ENCODE data around the gene SLC45A1. TPM values are rescaled to one million over a fixed set of nuclear protein-coding genes. Genes with fewer than 3 reads are reported as not detected.

Gene SLC45A1
- total RNA-seq, 1 experiment from 2014 or later: 2.5 TPM

DNA sequence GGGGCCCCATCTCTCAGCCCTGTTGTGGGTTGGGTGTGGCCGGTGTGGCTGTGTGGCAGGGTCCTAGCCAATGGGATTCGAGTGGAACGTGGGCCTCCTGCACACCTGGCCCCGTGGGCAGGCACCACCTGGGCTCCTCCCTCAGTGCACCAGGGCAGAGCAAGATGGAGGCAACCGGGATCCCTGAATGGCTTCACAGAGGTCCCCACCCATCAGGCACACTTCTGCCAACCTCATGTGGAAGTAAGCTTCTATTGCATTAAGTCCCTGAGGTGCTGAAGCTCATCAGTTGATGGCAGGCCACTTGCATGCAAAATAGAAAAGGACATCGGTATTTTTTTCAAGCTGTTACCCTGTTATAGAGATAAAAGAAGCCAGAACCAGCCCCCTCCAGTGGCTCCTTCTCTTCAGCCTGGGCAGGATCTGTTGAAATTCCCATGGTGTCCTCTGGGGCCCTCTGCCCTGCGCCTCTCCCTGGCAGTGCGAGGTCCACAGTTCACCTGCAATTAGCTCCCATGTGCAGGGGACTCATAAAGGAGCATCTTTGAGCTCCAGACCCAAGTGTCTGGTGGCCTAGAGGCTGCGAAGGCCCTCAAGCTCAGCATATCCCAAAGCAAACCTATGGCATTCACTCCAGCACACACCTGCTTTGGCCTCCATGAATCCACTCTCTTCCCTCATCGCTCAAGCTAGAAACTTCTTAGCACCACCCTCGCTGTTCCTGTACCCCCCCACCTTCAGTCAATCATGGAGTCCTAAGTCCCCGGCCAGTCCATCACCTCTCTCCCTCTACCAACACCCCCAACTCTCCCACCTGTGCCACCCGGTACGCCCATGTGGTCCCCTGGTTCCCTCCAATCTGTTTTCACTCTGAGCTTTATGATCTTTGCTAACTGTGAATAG lies 2.1 kb upstream of the SLC45A1 start:
- H3K36me3 ChIP-seq: no peaks in the 10 kb centered on the region

DNA sequence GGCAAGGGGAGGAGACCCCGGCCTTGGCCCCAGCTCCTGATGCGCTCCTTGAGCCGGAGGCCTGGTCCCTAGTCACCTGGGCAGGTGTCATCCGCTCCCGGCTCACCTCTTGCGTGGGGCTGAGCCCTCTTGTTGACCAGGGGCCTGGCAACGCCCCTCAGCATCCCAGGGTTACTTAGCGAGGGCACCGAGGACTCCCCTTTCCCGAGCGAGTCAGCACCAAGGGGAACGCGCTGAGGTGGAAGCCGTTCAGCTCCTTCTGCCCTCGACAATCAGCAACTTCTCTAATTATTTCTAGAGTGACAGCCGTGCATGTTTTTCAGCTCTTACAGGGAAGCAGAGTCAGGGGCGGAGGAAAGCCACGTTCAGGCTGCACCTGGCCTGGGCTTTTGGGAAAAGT lies 522 bp downstream of the SLC45A1 start:
- Histone ChIP-seq H3K27me3 (replicated peaks) (no peaks in the 10 kb centered on the region), H3K27ac (no peak overlapping the region)
- DNase-seq (ENCODE audit: low read depth in 1 of 2, low spot score in 2 of 2): no peak

More for the DNA sequence above, 2.1 kb upstream of the SLC45A1 start:
- Histone ChIP-seq H3K9me3 (replicated peaks) (0 out of 2 replicates have a peak, but pooled peaks cover 5% of the 10 kb centered on the region), H3K4me1 (replicated peaks) (peaks cover 11% of the 10 kb centered on the region), H3K4me3 (no peak overlapping the region), H3K27ac (no peak overlapping the region), H3K27me3 (replicated peaks) (no peaks in the 10 kb centered on the region)
- DNase-seq (ENCODE audit: low read depth in 1 of 2, low spot score in 2 of 2): no peak

DNA sequence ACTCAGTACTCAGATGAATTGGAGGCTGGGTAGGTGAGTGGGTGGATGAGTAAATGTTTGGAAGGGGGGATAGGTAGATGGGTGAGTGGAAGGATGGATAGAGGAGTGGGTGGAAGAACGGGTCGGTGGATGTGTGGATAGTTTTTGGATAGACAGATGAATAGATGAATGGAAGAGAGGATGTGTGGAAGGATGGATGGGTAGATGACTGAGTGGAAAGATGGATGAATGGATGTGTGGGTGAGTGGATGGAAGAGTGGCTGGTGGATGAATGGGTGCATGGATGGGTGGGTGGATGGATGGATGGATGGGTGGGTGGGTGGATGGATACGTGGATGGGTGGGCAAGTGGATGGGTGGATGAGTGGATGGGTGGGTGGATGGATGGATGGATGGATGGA lies 3.7 kb downstream of the SLC45A1 start:
- Histone ChIP-seq H3K9me3 (replicated peaks) (no peaks in the 10 kb centered on the region), H3K27me3 (replicated peaks) (no peaks in the 10 kb centered on the region), H3K4me3 (no peak overlapping the region), H3K27ac (no peak overlapping the region), H3K4me1 (replicated peaks) (peaks cover 11% of the 10 kb centered on the region), H3K36me3 (no peaks in the 10 kb centered on the region; the same call in 1 of the 2 replicates)
- no peak for DNase-seq (ENCODE audit: low read depth in 1 of 2, low spot score in 2 of 2)

More for the DNA sequence above, 522 bp downstream of the SLC45A1 start:
- Histone ChIP-seq H3K4me3 (peak overlapping the region; percentile 45), H3K9me3 (replicated peaks) (no peaks in the 10 kb centered on the region), H3K4me1 (replicated peaks) (peaks cover 11% of the 10 kb centered on the region), H3K36me3 (no peaks in the 10 kb centered on the region)

DNA sequence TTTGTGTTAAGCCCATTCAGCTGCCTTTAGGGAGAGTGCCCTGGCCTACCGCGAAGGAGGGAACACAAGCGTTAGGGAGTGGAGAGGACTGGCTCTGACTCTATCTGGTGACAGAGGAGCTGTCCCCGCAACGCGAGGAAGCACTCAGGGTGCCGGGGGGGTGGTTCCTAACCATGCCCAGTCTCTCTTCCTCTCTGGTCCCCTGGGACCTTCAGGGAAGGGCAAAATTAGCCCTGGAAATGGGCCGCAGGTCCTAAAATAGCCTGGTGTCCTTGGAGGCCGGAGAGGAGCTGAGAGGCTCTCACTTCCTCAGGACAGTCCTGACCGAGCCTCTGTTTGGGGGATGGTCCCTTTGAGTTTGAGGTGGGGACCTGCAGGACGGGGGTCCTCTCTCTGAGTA lies 5.8 kb downstream of the SLC45A1 start:
- H3K36me3 ChIP-seq: peaks cover 3% of the 10 kb centered on the region; the same call in 1 of the 2 replicates

DNA sequence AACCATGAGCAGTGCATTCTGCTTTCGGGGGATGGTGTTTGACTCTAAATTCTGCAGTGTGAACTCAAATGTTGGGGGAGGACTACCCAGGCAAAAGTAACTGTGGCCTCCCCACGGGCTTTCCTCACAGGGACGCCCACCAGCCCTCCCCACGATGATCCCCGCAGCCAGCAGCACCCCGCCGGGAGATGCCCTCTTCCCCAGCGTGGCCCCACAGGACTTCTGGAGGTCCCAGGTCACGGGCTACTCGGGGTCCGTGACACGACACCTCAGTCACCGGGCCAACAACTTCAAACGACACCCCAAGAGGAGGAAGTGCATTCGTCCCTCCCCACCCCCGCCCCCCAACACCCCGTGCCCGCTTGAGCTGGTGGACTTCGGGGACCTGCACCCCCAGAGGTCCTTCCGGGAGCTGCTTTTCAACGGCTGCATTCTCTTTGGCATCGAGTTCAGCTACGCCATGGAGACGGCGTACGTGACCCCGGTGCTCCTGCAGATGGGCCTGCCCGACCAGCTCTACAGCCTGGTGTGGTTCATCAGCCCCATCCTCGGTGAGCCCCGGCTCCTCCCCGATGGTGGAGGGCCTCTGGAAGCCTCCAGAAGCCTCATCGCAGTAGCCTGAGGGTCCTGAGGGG lies 6.4 kb downstream of the SLC45A1 start:
- H3K36me3 ChIP-seq: peaks cover 3% of the 10 kb centered on the region; the same call in 1 of the 2 replicates
- H3K27me3 ChIP-seq (replicated peaks): no peaks in the 10 kb centered on the region
- no peaks in the 10 kb centered on the region for H3K4me1 ChIP-seq (replicated peaks)
- DNase-seq (ENCODE audit: low read depth in 1 of 2, low spot score in 2 of 2): no peak
- H3K27ac ChIP-seq: no peak overlapping the region
- H3K9me3 ChIP-seq (replicated peaks): no peaks in the 10 kb centered on the region
- no peak overlapping the region for H3K4me3 ChIP-seq

More for the DNA sequence above, 5.8 kb downstream of the SLC45A1 start:
- DNase-seq (ENCODE audit: low read depth in 1 of 2, low spot score in 2 of 2): no peak
- H3K27ac ChIP-seq: no peak overlapping the region
- no peaks in the 10 kb centered on the region for H3K4me1 ChIP-seq (replicated peaks)
- no peak overlapping the region for H3K4me3 ChIP-seq
- H3K9me3 ChIP-seq (replicated peaks): no peaks in the 10 kb centered on the region
- H3K27me3 ChIP-seq (replicated peaks): no peaks in the 10 kb centered on the region

DNA sequence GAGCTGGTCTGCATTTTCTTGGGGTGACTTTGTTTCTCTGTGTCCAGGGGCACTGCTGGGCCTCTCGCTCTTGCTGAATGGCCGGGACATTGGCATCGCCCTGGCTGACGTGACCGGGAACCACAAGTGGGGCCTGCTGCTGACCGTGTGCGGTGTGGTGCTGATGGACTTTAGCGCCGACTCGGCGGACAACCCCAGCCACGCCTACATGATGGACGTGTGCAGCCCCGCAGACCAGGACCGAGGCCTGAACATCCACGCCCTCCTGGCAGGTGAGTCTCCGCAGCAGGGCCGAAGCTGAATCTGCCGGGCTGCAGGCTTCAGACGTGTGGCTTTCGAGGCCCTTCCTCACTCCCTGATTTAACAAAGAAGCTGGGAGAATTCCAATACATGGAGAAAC lies 7.9 kb downstream of the SLC45A1 start:
- DNase-seq (ENCODE audit: low read depth in 1 of 2, low spot score in 2 of 2): no peak
- no peaks in the 10 kb centered on the region for H3K4me1 ChIP-seq (replicated peaks)
- H3K36me3 ChIP-seq: peaks cover 3% of the 10 kb centered on the region; the same call in 1 of the 2 replicates
- H3K4me3 ChIP-seq: no peak overlapping the region
- H3K9me3 ChIP-seq (replicated peaks): no peaks in the 10 kb centered on the region
- H3K27me3 ChIP-seq (replicated peaks): no peaks in the 10 kb centered on the region
- H3K27ac ChIP-seq: no peak overlapping the region

DNA sequence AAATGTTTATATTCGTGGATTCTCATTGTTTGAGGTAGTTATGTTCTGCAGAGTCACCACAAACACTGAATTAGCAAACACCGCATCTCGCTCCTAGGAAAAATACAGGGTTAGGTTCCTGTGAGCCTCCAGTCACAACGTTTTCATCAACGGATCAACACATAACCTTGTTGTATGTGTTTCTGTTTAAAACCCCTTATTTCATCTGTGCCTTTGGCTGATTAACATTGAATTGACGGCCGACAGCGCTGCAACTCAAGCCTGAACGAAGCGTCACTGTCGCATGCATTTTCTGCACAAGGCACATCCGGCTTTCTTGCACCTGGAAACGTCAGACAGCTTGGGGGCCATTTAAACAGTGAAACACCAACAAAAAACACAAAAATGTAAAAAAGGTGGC lies 8.4 kb downstream of the SLC45A1 start:
- no peak overlapping the region for H3K4me3 ChIP-seq
- no peaks in the 10 kb centered on the region for H3K9me3 ChIP-seq (replicated peaks)
- no peak overlapping the region for H3K27ac ChIP-seq
- no peaks in the 10 kb centered on the region for H3K4me1 ChIP-seq (replicated peaks)
- H3K27me3 ChIP-seq (replicated peaks): no peaks in the 10 kb centered on the region
- no peak for DNase-seq (ENCODE audit: low read depth in 1 of 2, low spot score in 2 of 2)
- H3K36me3 ChIP-seq: peaks cover 3% of the 10 kb centered on the region; the same call in 1 of the 2 replicates

DNA sequence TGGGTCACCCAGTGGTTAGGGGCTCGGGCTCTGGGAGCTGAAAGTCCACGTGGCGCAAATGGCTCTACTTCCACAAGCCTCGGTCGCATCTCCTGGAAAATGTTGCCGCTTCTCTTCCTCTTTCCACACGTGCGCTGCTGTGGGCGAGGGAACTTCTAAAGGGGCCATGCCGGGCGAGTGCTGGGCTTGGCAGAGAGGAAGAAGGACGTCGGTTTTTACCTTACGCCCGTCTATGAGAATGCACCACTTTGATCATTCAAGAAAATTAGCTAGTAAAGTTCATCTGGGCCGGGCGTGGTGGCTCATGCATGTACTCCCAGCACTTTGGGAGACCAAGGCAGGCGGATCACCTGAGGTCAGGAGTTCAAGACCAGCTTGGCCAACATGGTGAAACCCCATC lies 10.4 kb downstream of the SLC45A1 start:
- DNase-seq (ENCODE audit: low read depth in 1 of 2, low spot score in 2 of 2): no peak
- Histone ChIP-seq H3K27me3 (replicated peaks) (no peaks in the 10 kb centered on the region), H3K9me3 (replicated peaks) (no peaks in the 10 kb centered on the region), H3K4me1 (replicated peaks) (no peaks in the 10 kb centered on the region), H3K4me3 (no peak overlapping the region), H3K27ac (no peak overlapping the region), H3K36me3 (peaks cover 3% of the 10 kb centered on the region; the same call in 1 of the 2 replicates)

DNA sequence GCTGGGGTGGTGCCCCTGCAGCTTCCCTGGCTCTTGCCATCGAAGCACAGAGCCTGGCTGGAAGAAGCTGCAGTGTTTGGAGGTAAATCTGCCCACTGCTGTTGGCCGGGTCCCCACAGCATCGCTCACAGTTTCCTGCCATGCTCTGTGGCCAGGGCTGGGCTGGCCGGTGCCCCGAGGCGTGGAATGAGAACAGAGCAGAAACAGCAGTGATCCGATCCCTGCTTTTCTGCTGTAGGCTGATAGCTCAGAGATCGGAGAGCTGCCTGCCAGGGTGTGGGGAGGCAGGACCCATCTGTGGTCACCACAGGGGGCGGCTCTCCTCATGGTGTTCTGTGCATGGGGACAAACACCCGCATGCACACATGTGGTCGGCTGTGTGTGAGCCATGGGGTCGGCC lies 11.5 kb downstream of the SLC45A1 start:
- Histone ChIP-seq H3K4me1 (replicated peaks) (no peaks in the 10 kb centered on the region), H3K27me3 (replicated peaks) (no peaks in the 10 kb centered on the region), H3K36me3 (peaks cover 3% of the 10 kb centered on the region; the same call in 1 of the 2 replicates), H3K27ac (no peak overlapping the region), H3K4me3 (no peak overlapping the region), H3K9me3 (replicated peaks) (no peaks in the 10 kb centered on the region)
- no peak for DNase-seq (ENCODE audit: low read depth in 1 of 2, low spot score in 2 of 2)

DNA sequence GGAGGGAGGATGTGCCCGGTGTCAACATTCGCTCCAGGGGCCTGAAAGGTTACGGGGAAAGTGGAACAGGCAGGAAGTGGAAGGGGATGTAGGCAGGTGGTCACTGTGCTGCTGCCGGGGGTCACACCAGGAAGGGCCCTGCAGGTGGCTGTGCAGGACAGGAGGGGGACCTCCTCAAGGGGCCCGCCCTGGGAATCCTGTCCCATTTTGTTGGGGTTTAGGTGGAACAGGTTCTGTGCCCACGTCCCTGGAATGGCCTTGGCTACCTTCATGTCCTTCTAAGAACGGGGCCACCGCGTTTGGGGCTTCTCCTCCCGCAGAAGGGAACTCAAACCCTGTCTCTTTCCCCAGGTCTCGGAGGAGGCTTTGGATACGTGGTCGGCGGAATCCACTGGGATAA lies 11.9 kb downstream of the SLC45A1 start:
- H3K4me3 ChIP-seq: no peak overlapping the region
- no peaks in the 10 kb centered on the region for H3K27me3 ChIP-seq (replicated peaks)
- no peaks in the 10 kb centered on the region for H3K4me1 ChIP-seq (replicated peaks)
- no peaks in the 10 kb centered on the region for H3K9me3 ChIP-seq (replicated peaks)
- DNase-seq (ENCODE audit: low read depth in 1 of 2, low spot score in 2 of 2): no peak
- H3K36me3 ChIP-seq: peaks cover 3% of the 10 kb centered on the region; the same call in 1 of the 2 replicates
- no peak overlapping the region for H3K27ac ChIP-seq

DNA sequence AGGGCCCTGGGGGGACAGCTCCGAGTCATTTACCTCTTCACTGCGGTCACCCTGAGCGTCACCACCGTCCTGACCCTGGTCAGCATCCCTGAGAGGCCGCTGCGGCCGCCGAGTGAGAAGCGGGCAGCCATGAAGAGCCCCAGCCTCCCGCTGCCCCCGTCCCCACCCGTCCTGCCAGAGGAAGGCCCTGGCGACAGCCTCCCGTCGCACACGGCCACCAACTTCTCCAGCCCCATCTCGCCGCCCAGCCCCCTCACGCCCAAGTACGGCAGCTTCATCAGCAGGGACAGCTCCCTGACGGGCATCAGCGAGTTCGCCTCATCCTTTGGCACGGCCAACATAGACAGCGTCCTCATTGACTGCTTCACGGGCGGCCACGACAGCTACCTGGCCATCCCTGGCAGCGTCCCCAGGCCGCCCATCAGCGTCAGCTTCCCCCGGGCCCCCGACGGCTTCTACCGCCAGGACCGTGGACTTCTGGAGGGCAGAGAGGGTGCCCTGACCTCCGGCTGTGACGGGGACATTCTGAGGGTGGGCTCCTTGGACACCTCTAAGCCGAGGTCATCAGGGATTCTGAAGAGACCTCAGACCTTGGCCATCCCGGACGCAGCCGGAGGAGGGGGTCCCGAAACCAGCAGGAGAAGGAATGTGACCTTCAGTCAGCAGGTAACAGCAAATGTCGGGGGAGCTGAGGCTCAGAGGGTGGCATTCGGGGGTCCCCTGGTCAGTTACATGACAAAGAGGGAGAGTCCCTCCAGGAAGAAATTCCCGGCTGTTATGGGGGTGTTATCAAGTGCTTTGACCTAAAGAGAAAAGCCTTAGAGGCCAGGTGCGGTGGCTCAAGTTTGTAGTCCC lies 12.6 kb downstream of the SLC45A1 start:
- H3K9me3 ChIP-seq (replicated peaks): no peaks in the 10 kb centered on the region
- no peaks in the 10 kb centered on the region for H3K27me3 ChIP-seq (replicated peaks)
- no peak for DNase-seq (ENCODE audit: low read depth in 1 of 2, low spot score in 2 of 2)
- H3K4me1 ChIP-seq (replicated peaks): no peaks in the 10 kb centered on the region
- peaks cover 3% of the 10 kb centered on the region; the same call in 1 of the 2 replicates for H3K36me3 ChIP-seq
- H3K27ac ChIP-seq: no peak overlapping the region
- H3K4me3 ChIP-seq: no peak overlapping the region

DNA sequence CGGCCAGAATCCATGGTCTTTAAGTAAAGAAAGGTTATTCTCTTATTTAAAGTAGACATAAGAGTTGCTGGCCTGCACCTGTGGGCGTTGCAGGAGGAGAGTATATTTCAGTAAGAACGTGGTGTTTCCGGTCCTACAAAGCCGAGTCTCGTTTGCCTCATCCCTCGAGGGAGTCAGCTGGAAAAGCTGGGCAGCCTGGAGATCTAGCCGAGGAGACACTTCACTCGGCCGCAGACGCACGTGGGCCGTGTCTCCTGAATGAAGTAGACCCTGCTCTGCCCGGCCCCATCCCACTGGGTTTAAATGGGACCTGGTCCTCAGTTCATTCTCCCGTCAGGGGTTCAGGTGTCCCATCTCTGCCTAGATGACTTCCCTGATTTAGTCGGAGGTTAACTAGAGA lies 14.9 kb downstream of the SLC45A1 start:
- Histone ChIP-seq H3K27ac (no peak overlapping the region), H3K36me3 (no peaks in the 10 kb centered on the region), H3K4me3 (no peak overlapping the region), H3K27me3 (replicated peaks) (no peaks in the 10 kb centered on the region), H3K4me1 (replicated peaks) (no peaks in the 10 kb centered on the region), H3K9me3 (replicated peaks) (no peaks in the 10 kb centered on the region)
- DNase-seq (ENCODE audit: low read depth in 1 of 2, low spot score in 2 of 2): no peak

DNA sequence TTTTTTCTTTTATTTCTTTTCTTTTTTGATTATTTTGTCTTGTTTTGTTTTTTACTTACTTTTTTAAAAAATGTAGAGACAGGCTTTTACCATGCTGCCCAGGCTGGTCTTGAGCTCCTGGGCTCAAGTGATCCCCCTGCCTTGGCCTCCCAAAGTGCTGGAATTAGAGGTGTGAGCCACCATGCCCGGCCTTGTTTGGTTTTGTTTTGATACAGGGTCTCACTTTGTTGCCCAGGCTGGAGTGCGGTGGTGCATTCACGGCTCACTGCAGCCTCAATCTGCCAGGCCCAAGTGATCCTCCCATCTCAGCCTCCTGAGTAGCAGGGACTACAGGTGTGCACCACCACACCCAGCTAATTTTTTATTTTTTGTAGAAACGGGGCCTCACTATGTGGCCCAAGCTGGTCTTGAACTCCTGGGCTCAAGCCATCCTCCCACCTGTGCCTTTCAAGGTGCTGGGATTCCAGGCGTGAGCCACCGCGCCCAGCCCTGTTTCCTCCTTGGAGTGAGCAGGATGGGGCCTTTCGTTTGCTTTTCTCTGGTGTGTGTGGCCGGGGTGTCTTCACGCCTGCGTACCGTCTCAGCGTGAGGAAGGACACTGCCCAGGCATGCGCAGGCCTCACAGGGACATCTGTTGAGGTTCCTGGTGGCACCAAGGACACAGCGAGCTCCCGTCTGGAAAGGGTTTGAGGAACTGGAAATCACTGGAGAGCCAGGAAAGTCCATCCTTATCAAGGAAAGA lies 15.5 kb downstream of the SLC45A1 start:
- no peaks in the 10 kb centered on the region for H3K9me3 ChIP-seq (replicated peaks)
- H3K27ac ChIP-seq: no peak overlapping the region
- no peak overlapping the region for H3K4me3 ChIP-seq
- H3K27me3 ChIP-seq (replicated peaks): no peaks in the 10 kb centered on the region
- DNase-seq (ENCODE audit: low read depth in 1 of 2, low spot score in 2 of 2): no peak
- no peaks in the 10 kb centered on the region for H3K4me1 ChIP-seq (replicated peaks)
- H3K36me3 ChIP-seq: no peaks in the 10 kb centered on the region

Data from SJSA1 (cell line).